Tibial artery (tissue), 4 donors: Measurements from ENCODE around the gene OLIG1.

ENCODE experiments used
- DNase-seq, 2 donors: peaks; one replicate each; pipeline ENCODE4 v3.0.0-alpha.2; 2019
- H3K27ac ChIP-seq, 2 donors: fragments of 200-600 bp; sonication (generic) in 1 of 2; 1 replicate in 1 of 2; 2 replicates in 1 of 2; pipeline ENCODE4 v1.5.1; 2018 to 2019; ENCODE audit warnings: mild to moderate bottlenecking in 1 of 2
- H3K27me3 ChIP-seq, 2 donors: fragments of 200-600 bp; sonication (generic) in 1 of 2; one replicate each; pipeline versions ENCODE4 v1.5.1 to v1.6.0; 2016 to 2019
- H3K36me3 ChIP-seq, 3 donors: fragments of 200-600 bp; sonication (generic) in 2 of 3; one replicate each; pipeline ENCODE4 v1.5.1; 2016 to 2019; ENCODE audit warnings: mild to moderate bottlenecking in 2 of 3
- H3K4me1 ChIP-seq, 4 donors: fragments of 200-600 bp; sonication (generic) in 2 of 4; 1 replicate in 3 of 4; 2 replicates in 1 of 4; pipeline ENCODE4 v1.5.1; 2016 to 2019
- H3K4me3 ChIP-seq, 2 donors: fragments of 200-600 bp; sonication (generic) in 1 of 2; 1 replicate in 1 of 2; 2 replicates in 1 of 2; pipeline ENCODE4 v1.5.1; 2018 to 2019; ENCODE audit warnings: mild to moderate bottlenecking in 2 of 2
- H3K9me3 ChIP-seq, 3 donors: fragments of 200-600 bp; sonication (generic) in 1 of 3; one replicate each; pipeline ENCODE4 v1.5.1; 2016 to 2019
- intact Hi-C: fragments of 100-400 bp; cut with DNase I; formaldehyde crosslinking; loops from one replicate; pipeline ENCODE4 v1.15.0; 2023; ENCODE audit warnings: low total_unique reads
- TF ChIP-seq, protein P1 (sequence below), 2 experiments: fragments of 200-600 bp in 1 of 2; fragments of 450-650 bp in 1 of 2; IDR thresholded peaks; one replicate each; pipeline ENCODE4 v1.5.1; 2017 to 2019; ENCODE audit warnings: antibody characterized with exemption in 2 of 2, mild to moderate bottlenecking in 1 of 2, moderate library complexity in 1 of 2

The OLIG1 gene

GRCh38 chr21:33026443-33026858, 43.5 kb upstream of the OLIG1 start:
- Histone ChIP-seq H3K4me3 (no peak overlapping the region), H3K27ac (no peak overlapping the region), H3K27me3 (peaks cover 0 to 100% of the 10 kb centered on the region in 2 donors), H3K4me1 (peaks cover 0 to 69% (median 34%) of the 10 kb centered on the region in 4 donors), H3K36me3 (no peaks in the 10 kb centered on the region), H3K9me3 (no peaks in the 10 kb centered on the region)
- DNase-seq, result no peak
- intact Hi-C loops, result no loop called here
- TF ChIP-seq, protein P1, sequence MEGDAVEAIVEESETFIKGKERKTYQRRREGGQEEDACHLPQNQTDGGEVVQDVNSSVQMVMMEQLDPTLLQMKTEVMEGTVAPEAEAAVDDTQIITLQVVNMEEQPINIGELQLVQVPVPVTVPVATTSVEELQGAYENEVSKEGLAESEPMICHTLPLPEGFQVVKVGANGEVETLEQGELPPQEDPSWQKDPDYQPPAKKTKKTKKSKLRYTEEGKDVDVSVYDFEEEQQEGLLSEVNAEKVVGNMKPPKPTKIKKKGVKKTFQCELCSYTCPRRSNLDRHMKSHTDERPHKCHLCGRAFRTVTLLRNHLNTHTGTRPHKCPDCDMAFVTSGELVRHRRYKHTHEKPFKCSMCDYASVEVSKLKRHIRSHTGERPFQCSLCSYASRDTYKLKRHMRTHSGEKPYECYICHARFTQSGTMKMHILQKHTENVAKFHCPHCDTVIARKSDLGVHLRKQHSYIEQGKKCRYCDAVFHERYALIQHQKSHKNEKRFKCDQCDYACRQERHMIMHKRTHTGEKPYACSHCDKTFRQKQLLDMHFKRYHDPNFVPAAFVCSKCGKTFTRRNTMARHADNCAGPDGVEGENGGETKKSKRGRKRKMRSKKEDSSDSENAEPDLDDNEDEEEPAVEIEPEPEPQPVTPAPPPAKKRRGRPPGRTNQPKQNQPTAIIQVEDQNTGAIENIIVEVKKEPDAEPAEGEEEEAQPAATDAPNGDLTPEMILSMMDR (IDR thresholded peaks at IDR 0.05), result no peak

DNA sequence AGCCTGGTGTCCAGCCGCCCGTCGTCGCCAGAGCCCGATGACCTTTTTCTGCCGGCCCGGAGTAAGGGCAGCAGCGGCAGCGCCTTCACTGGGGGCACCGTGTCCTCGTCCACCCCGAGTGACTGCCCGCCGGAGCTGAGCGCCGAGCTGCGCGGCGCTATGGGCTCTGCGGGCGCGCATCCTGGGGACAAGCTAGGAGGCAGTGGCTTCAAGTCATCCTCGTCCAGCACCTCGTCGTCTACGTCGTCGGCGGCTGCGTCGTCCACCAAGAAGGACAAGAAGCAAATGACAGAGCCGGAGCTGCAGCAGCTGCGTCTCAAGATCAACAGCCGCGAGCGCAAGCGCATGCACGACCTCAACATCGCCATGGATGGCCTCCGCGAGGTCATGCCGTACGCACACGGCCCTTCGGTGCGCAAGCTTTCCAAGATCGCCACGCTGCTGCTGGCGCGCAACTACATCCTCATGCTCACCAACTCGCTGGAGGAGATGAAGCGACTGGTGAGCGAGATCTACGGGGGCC, 43.0 kb upstream of the OLIG1 start:
- TF ChIP-seq, protein P1 (IDR thresholded peaks at IDR 0.05), result no peak
- Histone ChIP-seq H3K27ac (no peak overlapping the region), H3K27me3 (peaks cover 0 to 100% of the 10 kb centered on the region in 2 donors), H3K36me3 (no peaks in the 10 kb centered on the region), H3K4me1 (peaks cover 0 to 69% (median 34%) of the 10 kb centered on the region in 4 donors), H3K9me3 (no peaks in the 10 kb centered on the region), H3K4me3 (no peak overlapping the region)
- DNase-seq, result no peak
- intact Hi-C loops, result no loop called here

DNA sequence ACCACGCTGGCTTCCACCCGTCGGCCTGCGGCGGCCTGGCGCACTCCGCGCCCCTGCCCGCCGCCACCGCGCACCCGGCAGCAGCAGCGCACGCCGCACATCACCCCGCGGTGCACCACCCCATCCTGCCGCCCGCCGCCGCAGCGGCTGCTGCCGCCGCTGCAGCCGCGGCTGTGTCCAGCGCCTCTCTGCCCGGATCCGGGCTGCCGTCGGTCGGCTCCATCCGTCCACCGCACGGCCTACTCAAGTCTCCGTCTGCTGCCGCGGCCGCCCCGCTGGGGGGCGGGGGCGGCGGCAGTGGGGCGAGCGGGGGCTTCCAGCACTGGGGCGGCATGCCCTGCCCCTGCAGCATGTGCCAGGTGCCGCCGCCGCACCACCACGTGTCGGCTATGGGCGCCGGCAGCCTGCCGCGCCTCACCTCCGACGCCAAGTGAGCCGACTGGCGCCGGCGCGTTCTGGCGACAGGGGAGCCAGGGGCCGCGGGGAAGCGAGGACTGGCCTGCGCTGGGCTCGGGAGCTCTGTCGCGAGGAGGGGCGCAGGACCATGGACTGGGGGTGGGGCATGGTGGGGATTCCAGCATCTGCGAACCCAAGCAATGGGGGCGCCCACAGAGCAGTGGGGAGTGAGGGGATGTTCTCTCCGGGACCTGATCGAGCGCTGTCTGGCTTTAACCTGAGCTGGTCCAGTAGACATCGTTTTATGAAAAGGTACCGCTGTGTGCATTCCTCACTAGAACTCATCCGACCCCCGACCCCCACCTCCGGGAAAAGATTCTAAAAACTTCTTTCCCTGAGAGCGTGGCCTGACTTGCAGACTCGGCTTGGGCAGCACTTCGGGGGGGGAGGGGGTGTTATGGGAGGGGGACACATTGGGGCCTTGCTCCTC, 42.3 kb upstream of the OLIG1 start:
- TF ChIP-seq, protein P1 (IDR thresholded peaks at IDR 0.05), result no peak
- Histone ChIP-seq H3K4me3 (no peak overlapping the region), H3K4me1 (peaks cover 0 to 67% (median 33%) of the 10 kb centered on the region in 4 donors), H3K9me3 (no peaks in the 10 kb centered on the region), H3K27me3 (peaks cover 0 to 100% of the 10 kb centered on the region in 2 donors), H3K36me3 (no peaks in the 10 kb centered on the region), H3K27ac (no peak overlapping the region)
- no peak for DNase-seq
- intact Hi-C loops, result no loop called here

- intact Hi-C loops, result no loop called here
- no peaks in the 10 kb centered on the region for H3K36me3 ChIP-seq
- TF ChIP-seq, protein P1 (IDR thresholded peaks at IDR 0.05), result no peak
- H3K27ac ChIP-seq, result no peak overlapping the region
- H3K9me3 ChIP-seq, result no peaks in the 10 kb centered on the region
- DNase-seq, result no peak
- no peak overlapping the region for H3K4me3 ChIP-seq
- H3K27me3 ChIP-seq, result peaks cover 0 to 100% of the 10 kb centered on the region in 2 donors
- peaks cover 0 to 60% (median 30%) of the 10 kb centered on the region in 4 donors for H3K4me1 ChIP-seq
Measured at GRCh38 chr21:33028287-33028670, 41.7 kb upstream of the OLIG1 start.

DNA sequence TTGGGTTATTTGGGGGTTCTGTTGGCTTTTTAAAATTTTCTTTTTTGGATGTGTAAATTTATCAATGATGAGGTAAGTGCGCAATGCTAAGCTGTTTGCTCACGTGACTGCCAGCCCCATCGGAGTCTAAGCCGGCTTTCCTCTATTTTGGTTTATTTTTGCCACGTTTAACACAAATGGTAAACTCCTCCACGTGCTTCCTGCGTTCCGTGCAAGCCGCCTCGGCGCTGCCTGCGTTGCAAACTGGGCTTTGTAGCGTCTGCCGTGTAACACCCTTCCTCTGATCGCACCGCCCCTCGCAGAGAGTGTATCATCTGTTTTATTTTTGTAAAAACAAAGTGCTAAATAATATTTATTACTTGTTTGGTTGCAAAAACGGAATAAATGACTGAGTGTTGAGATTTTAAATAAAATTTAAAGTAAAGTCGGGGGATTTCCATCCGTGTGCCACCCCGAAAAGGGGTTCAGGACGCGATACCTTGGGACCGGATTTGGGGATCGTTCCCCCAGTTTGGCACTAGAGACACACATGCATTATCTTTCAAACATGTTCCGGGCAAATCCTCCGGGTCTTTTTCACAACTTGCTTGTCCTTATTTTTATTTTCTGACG, 41.1 kb upstream of the OLIG1 start:
- intact Hi-C loops, result no loop called here
- no peak overlapping the region for H3K4me3 ChIP-seq

More for the DNA sequence above, 41.1 kb upstream of the OLIG1 start:
- Histone ChIP-seq H3K27me3 (peaks cover 0 to 100% of the 10 kb centered on the region in 2 donors), H3K4me1 (peaks cover 0 to 54% (median 29%) of the 10 kb centered on the region in 4 donors), H3K9me3 (no peaks in the 10 kb centered on the region), H3K27ac (no peak overlapping the region), H3K36me3 (no peaks in the 10 kb centered on the region)
- TF ChIP-seq, protein P1 (IDR thresholded peaks at IDR 0.05), result no peak
- DNase-seq, result no peak
